Activated CD4-positive, alpha-beta T cell treated with anti-CD3 and anti-CD28 coated beads for 36 hours (primary cell): ENCODE results near the gene CRTAC1. TPM values are rescaled to one million over a fixed set of nuclear protein-coding genes. Genes with fewer than 3 reads are reported as not detected.

Source experiments
- ATAC-seq: fragments of 200-7000 bp; cut with Tn5 transposase; one replicate; pipeline ENCODE4 v1.10.0; 2021; ENCODE audit warnings: mild to moderate bottlenecking, moderate library complexity
- CTCF ChIA-PET: fragments of 350-600 bp; sonication (Branson Sonifier 250); formaldehyde crosslinking; loops from one replicate; lab custom pipeline; 2021; ENCODE audit warnings: antibody characterized with exemption; lab: Charles Lee
- POLR2A ChIA-PET: fragments of 350-600 bp; sonication (Branson Sonifier 250); formaldehyde crosslinking; loops from one replicate; lab custom pipeline; 2021; ENCODE audit warnings: antibody characterized with exemption, inconsistent platforms; lab: Charles Lee
- DNase-seq: peaks from one replicate; pipeline ENCODE4 v3.0.0-alpha.2; 2020
- H3K27ac Mint-ChIP-seq: one replicate; pipeline ENCODE4 v1.8.0; 2021; ENCODE audit warnings: mixed read lengths
- H3K27me3 Mint-ChIP-seq: one replicate; pipeline ENCODE4 v1.8.0; 2021; ENCODE audit warnings: mixed read lengths
- H3K36me3 Mint-ChIP-seq: one replicate; pipeline ENCODE4 v1.8.0; 2021; ENCODE audit warnings: low read depth, mixed read lengths
- H3K4me1 Mint-ChIP-seq: one replicate; pipeline ENCODE4 v1.8.0; 2021; ENCODE audit warnings: mixed read lengths
- H3K4me3 Mint-ChIP-seq: one replicate; pipeline ENCODE4 v1.8.0; 2021; ENCODE audit warnings: mild to moderate bottlenecking, moderate library complexity, mixed read lengths
- H3K9me3 Mint-ChIP-seq: one replicate; pipeline ENCODE4 v1.8.0; 2021; ENCODE audit warnings: low read depth, mixed read lengths
- intact Hi-C, 2 experiments: fragments of 100-400 bp; cut with DNase I in 1 of 2; cut with micrococcal nuclease in 1 of 2; formaldehyde crosslinking; loops; one replicate each; pipeline versions ENCODE4 v1.14.2 to v1.15.1; 2022 to 2024; cut with DNase I, micrococcal nuclease
- total RNA-seq, 2 experiments: library from RNA; stranded (reverse); gene quantifications; one replicate each; pipeline ENCODE4 v1.2.3, GENCODE V29; 2021

CRTAC1 gene
- total RNA-seq, 2 experiments from 2014 or later, result not detected

DNA sequence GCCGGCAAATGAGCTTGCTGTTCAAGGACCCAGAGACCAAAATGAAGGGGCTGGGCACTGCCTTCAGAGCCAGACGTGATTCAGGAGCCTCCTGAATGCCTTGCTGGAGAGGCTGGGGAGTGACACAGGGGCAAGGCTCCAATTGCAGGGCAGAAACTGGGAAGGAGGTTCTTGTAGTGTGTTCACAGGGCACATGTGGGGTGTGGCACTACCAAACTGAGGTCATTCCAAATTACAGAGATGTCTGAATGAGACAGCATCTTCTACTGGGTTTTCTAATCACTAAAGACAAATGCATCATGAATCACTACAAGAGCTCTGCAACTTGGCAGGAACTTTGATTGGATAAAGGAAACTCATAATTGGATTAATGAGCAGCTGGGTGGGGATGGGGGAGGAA, 17.8 kb downstream of the CRTAC1 start:
- H3K4me3 Mint-ChIP-seq, result no peak overlapping the region
- ATAC-seq (no peak), DNase-seq (no peak)
- H3K4me1 Mint-ChIP-seq, result no peaks in the 10 kb centered on the region
- H3K27me3 Mint-ChIP-seq, result peaks cover 20% of the 10 kb centered on the region
- POLR2A ChIA-PET, result no interaction called here
- intact Hi-C loops, result no loop called here
- H3K36me3 Mint-ChIP-seq, result no peaks in the 10 kb centered on the region
- CTCF ChIA-PET, result interaction anchor here (1.1 kb wide), 1 partner anchor 36 kb away, joined by 3 read pairs; no protein-coding TSS in a partner anchor
- no peaks in the 10 kb centered on the region for H3K9me3 Mint-ChIP-seq
- H3K27ac Mint-ChIP-seq, result no peak overlapping the region

DNA sequence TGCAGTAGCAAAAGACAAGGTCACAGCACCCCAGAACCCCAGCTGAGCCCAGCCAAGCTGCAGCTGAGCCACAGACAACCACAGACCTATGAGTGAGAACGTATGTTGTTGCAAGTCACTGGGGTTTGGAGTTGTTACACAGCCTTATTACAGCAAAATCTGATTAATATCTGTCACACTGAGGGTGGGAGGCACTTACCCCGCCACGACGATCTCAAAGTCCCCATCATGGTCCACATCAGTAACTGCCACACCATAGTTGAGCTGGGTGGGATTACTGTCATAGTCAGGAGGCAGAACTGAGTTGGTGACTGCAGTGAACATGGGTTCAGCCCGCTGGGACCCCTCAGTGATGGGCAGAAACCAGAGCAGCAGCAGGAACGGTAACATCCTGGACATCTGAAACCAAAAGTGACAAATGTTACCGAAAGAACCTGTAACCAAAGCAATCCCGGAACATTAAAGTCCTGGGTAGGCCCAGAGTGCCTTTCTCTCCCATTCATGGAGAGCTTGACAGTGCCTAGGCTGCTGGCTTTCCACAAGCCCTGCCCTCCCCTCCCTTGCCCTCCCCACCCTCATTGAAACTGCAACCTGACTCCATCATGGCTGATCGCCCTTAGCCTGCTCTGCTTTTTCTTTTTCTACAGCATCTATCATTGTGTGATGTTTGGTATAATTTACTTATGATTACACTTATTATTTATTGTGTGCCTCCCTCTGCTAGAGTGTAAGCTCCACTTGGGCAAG, 19.3 kb downstream of the CRTAC1 start:
- Mint-ChIP-seq H3K4me1 (peaks cover 4% of the 10 kb centered on the region), H3K27ac (no peak overlapping the region), H3K4me3 (no peak overlapping the region), H3K9me3 (no peaks in the 10 kb centered on the region), H3K27me3 (peaks cover 20% of the 10 kb centered on the region), H3K36me3 (no peaks in the 10 kb centered on the region)
- no peak for ATAC-seq
- DNase-seq, result no peak
- intact Hi-C loops, result no loop called here
- ChIA-PET CTCF (interaction anchor here (1.9 kb wide), 1 partner anchor 17 kb away, joined by 10 read pairs; no protein-coding TSS in a partner anchor), POLR2A (no interaction called here)

DNA sequence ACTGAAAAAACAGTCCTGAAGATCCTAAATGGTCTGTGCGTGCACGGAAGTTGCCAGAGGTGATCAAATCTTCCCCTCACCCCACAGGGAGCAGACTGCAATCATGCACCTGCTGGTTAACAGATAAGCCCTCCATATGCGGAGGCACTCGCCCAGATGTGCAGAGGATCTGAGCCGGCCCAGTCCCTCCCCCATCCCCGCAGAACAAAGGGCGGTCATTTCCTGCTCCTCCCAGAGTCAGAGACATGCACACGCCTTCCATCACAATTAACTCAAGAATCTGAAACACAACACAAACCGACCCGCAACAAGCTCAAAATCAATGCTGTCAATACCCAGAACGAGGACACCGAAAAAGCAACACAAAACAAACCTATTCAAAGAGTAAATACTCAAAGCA, 24.2 kb downstream of the CRTAC1 start:
- ChIA-PET CTCF (no interaction called here), POLR2A (no interaction called here)
- no peaks in the 10 kb centered on the region for H3K36me3 Mint-ChIP-seq
- intact Hi-C loops, result no loop called here
- peaks cover 10% of the 10 kb centered on the region for H3K27me3 Mint-ChIP-seq
- peaks cover 4% of the 10 kb centered on the region for H3K4me1 Mint-ChIP-seq
- DNase-seq (no peak), ATAC-seq (no peak)
- no peak overlapping the region for H3K4me3 Mint-ChIP-seq
- H3K9me3 Mint-ChIP-seq, result no peaks in the 10 kb centered on the region
- H3K27ac Mint-ChIP-seq, result no peak overlapping the region

DNA sequence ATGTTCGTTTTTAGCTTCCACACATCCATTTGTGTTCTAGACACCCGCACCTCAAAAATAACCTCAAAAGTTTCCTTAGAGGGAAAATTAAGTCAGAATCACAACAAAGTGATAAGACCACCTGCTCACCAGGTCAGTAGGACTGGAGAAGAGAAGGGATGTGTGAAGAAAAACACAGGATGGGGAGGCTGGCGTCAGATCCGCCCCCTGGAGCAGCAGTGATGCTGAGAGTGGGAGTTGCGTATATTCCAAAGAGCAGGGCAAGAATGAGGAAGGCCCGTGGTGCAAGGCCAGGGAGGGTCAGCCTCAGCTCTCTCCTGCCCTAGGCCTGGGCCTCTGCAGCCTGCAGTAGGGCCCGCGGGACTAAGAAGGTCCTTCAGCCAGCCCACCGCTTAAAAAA, 28.7 kb downstream of the CRTAC1 start:
- H3K4me1 Mint-ChIP-seq, result peaks cover 4% of the 10 kb centered on the region
- no peak overlapping the region for H3K4me3 Mint-ChIP-seq
- ChIA-PET CTCF (no interaction called here), POLR2A (no interaction called here)
- H3K9me3 Mint-ChIP-seq, result peaks cover 3% of the 10 kb centered on the region
- ATAC-seq (no peak), DNase-seq (no peak)
- H3K36me3 Mint-ChIP-seq, result no peaks in the 10 kb centered on the region
- intact Hi-C loops, result no loop called here
- H3K27me3 Mint-ChIP-seq, result peaks cover 8% of the 10 kb centered on the region
- H3K27ac Mint-ChIP-seq, result no peak overlapping the region

DNA sequence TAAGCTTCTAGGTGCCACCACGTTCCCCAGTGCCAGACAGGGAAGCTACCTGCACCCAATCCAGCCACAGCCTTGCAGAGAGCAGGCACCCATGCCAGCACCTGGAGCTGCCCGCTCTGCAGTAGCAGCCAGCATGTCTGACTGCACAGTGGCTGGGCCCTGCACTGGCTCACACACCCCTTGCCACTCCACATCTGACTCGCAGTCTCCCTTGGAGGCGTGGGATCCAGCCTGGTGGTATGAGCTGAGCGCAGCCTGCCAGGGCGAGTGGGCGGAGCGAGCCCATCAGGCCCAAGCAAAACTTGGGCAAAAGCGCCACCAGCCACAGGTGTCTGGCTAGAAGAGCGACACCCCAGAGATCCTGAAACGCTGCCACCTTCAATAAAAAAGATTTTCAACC, 30.1 kb downstream of the CRTAC1 start:
- intact Hi-C loops, result no loop called here
- DNase-seq, result no peak
- CTCF ChIA-PET, result interaction anchor here (1.0 kb wide), 1 partner anchor 13 kb away, joined by 4 read pairs; no protein-coding TSS in a partner anchor
- no peak for ATAC-seq
- POLR2A ChIA-PET, result no interaction called here
- Mint-ChIP-seq H3K36me3 (no peaks in the 10 kb centered on the region), H3K4me3 (no peak overlapping the region), H3K4me1 (no peaks in the 10 kb centered on the region), H3K27me3 (peaks cover 4% of the 10 kb centered on the region), H3K27ac (no peak overlapping the region), H3K9me3 (peaks cover 3% of the 10 kb centered on the region)

DNA sequence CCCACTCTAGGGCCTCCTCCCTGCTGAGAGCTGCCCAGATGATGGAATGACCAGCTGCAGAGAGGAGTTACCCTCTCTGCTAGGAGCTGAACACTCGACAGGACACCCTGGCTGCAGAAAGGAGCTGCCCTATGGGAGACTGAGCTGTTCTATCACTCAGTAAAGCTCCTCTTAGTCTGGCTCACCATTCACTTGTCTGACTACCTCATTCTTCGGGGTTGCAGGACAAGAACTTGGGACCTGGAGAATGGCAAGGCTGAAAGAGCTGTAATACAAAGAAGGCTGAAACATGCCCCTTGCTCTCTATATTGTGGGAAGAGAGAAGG, 30.5 kb downstream of the CRTAC1 start:
- POLR2A ChIA-PET, result no interaction called here
- Mint-ChIP-seq H3K4me3 (no peak overlapping the region), H3K27me3 (peaks cover 4% of the 10 kb centered on the region), H3K4me1 (no peaks in the 10 kb centered on the region), H3K36me3 (no peaks in the 10 kb centered on the region), H3K9me3 (peaks cover 3% of the 10 kb centered on the region), H3K27ac (no peak overlapping the region)
- DNase-seq (no peak), ATAC-seq (no peak)
- CTCF ChIA-PET, result interaction anchor here (1.0 kb wide), 1 partner anchor 13 kb away, joined by 4 read pairs; no protein-coding TSS in a partner anchor
- intact Hi-C loops, result no loop called here

DNA sequence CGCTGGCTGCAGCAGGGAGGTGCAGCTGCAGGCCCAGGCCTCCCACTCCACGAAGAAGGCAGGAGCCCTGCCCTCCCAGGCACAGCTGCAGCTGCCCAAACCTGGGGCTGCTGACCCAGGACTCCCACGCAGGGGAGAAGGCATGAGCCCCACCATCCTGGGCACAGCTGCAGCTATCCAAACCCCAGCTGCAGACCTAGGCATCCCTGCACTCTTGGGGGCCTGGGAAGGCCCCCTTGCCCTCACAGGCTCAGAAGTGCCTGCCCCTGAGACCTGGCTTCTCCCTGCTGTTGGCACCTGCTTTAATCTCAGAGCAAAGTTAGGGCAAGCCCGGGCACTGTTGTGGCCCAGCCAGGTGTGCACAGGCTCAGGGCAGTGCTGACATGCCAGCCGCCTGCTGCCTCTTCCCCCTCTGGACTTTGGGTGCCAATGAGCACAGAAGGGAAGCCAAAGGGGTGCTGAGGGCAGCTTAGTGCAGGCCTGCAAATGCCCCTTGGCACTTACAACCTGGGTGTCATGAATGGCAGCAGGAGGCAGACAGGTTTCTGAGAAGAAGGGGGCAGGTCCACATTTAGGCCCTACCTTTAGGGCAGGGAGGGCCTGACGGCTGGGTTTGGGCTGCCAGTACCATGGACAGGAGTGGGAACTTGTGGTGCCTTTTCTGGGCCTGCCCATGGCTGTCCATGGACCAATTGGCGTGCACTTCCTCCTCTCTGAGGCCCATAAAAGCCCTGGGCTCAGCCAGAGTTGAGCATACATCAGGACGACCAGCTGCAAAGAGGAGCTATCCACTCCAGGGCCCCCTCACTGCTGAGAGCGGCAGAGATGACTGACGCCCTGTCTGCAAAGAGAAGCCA, 31.1 kb downstream of the CRTAC1 start:
- H3K4me1 Mint-ChIP-seq, result no peaks in the 10 kb centered on the region
- peaks cover 3% of the 10 kb centered on the region for H3K9me3 Mint-ChIP-seq

DNA sequence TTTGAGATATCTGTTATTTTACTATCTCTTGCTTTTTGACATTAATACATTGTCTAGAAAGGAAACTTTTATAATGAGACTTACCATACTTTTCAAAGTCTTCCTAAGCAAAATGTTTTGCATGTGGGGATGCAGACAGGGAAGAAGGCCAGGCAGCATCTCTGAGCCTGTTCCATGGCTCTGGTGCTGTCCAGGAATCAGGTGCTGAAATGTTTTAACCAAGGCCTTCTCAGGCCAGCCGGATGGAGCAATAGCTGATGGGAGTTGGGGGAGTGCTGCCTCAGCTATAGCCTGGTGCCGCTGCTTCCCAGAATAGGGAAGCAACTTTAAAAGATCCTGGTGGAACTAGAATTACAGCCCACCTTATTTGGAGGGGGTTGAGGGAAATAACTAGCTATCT, 38.5 kb downstream of the CRTAC1 start:
- Mint-ChIP-seq H3K27me3 (peaks cover 17% of the 10 kb centered on the region), H3K4me3 (no peak overlapping the region), H3K9me3 (no peaks in the 10 kb centered on the region), H3K4me1 (no peaks in the 10 kb centered on the region), H3K27ac (no peak overlapping the region), H3K36me3 (no peaks in the 10 kb centered on the region)
- intact Hi-C loops, result no loop called here
- CTCF ChIA-PET, result no interaction called here
- POLR2A ChIA-PET, result interaction anchor here (0.6 kb wide), 1 partner anchor 1266 kb away, joined by 3 read pairs; no protein-coding TSS in a partner anchor
- ATAC-seq (no peak), DNase-seq (no peak)

More for the DNA sequence above, 31.1 kb downstream of the CRTAC1 start:
- Mint-ChIP-seq H3K36me3 (no peaks in the 10 kb centered on the region), H3K27me3 (peaks cover 4% of the 10 kb centered on the region), H3K4me3 (no peak overlapping the region), H3K27ac (no peak overlapping the region)
- ChIA-PET CTCF (interaction anchor here (1.0 kb wide), 1 partner anchor 12 kb away, joined by 4 read pairs; no protein-coding TSS in a partner anchor), POLR2A (no interaction called here)
- DNase-seq, result no peak
- intact Hi-C loops, result no loop called here
- no peak for ATAC-seq

DNA sequence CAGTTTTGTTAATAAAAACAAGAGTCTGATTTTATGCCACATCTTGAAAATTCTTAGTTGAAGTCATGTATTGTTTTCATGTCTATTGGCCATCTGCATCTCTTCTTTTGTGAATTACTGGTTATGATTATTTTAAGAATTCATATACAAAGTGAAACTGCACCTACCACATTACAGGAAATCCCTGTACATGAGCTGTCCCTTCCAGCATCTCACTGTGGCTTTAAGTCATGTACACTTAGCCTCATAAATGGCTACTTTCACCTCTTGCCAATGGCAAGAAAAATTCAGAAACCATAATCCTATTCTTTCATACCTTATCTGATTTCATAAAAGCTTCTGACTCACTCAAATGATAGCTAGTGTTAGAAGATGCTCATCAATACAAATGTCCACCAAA, 48.6 kb downstream of the CRTAC1 start:
- intact Hi-C loops, result no loop called here
- no peak for DNase-seq

DNA sequence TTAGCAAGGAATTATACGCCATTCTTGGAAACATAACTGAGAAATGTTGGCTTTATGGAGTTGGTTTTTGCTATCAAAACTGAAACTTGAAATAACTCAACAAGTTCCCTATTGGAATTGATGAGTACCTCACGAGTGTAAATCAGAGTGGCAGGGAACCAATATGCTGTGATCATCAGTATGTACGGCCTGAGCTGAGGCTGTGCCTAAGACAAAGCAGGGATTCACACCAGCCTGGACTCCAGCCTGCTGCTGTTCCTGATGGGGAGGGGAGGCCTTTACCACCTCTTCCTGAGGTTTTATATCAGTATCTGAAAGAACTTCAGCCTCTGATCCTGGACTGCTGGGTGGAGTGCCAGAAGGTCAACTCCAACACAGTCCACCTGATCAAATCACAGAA, 52.7 kb downstream of the CRTAC1 start:
- Mint-ChIP-seq H3K27ac (no peak overlapping the region), H3K36me3 (no peaks in the 10 kb centered on the region), H3K9me3 (no peaks in the 10 kb centered on the region), H3K4me1 (no peaks in the 10 kb centered on the region), H3K27me3 (peaks cover 43% of the 10 kb centered on the region), H3K4me3 (no peak overlapping the region)
- POLR2A ChIA-PET, result no interaction called here
- DNase-seq (no peak), ATAC-seq (no peak)
- CTCF ChIA-PET, result no interaction called here
- intact Hi-C loops, result no loop called here

More for the DNA sequence above, 48.6 kb downstream of the CRTAC1 start:
- no peak for ATAC-seq
- ChIA-PET CTCF (interaction anchor here (0.6 kb wide), 1 partner anchor 191 kb away, joined by 3 read pairs; no protein-coding TSS in a partner anchor), POLR2A (no interaction called here)
- H3K36me3 Mint-ChIP-seq, result no peaks in the 10 kb centered on the region
- H3K4me3 Mint-ChIP-seq, result no peak overlapping the region
- no peaks in the 10 kb centered on the region for H3K9me3 Mint-ChIP-seq
- H3K27me3 Mint-ChIP-seq, result peaks cover 28% of the 10 kb centered on the region
- H3K4me1 Mint-ChIP-seq, result no peaks in the 10 kb centered on the region
- no peak overlapping the region for H3K27ac Mint-ChIP-seq

DNA sequence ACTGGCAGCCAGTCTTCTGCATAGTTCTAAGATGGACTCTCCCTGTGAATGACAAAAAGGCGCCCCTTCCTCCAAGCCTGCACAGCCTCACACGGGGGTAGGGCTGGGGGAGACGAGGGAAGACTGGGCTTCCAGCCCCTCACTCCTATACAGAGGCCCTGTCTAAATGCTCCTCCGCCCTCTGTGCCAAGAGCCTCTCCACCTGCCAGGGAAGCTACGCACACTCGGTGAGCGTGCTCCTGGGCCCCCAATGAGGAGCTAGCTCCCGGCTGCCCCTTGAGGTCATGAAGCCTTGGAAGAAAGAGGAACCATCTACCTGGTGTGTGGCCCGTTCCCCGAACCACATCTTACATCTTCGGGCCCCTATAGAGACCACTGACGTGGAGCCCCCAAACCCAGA, 54.8 kb downstream of the CRTAC1 start:
- H3K27ac Mint-ChIP-seq, result no peak overlapping the region
- CTCF ChIA-PET, result no interaction called here
- H3K36me3 Mint-ChIP-seq, result no peaks in the 10 kb centered on the region
- intact Hi-C loops, result no loop called here
- H3K4me3 Mint-ChIP-seq, result no peak overlapping the region
- no peak for DNase-seq
- no peak for ATAC-seq
- no peaks in the 10 kb centered on the region for H3K4me1 Mint-ChIP-seq
- H3K27me3 Mint-ChIP-seq, result peaks cover 43% of the 10 kb centered on the region
- POLR2A ChIA-PET, result no interaction called here
- no peaks in the 10 kb centered on the region for H3K9me3 Mint-ChIP-seq
